B cell (primary cell): Measurements from ENCODE around the gene FRYL. TPM values are rescaled to one million over a fixed set of nuclear protein-coding genes. Genes with fewer than 3 reads are reported as not detected.
A peak's percentile ranks its signal among the peaks of the same experiment; 100 is the strongest.

Experiments used
- ATAC-seq: fragments of 200-7000 bp; cut with Tn5 transposase; one replicate; pipeline ENCODE4 v1.10.0; 2021; ENCODE audit warnings: low read depth, mild to moderate bottlenecking, moderate number of reproducible peaks, moderate library complexity
- CTCF ChIA-PET: fragments of 350-600 bp; sonication (Branson Sonifier 250); formaldehyde crosslinking; loops from one replicate; lab custom pipeline; 2021; ENCODE audit warnings: antibody characterized with exemption, inconsistent platforms; lab: Charles Lee
- POLR2A ChIA-PET: fragments of 350-600 bp; sonication (Branson Sonifier 250); formaldehyde crosslinking; loops from one replicate; lab custom pipeline; 2021; ENCODE audit warnings: antibody characterized with exemption; lab: Charles Lee
- DNase-seq: peaks from one replicate; pipeline ENCODE4 v3.0.0; 2013
- H2AFZ ChIP-seq: 2 replicates; pipeline ENCODE4 v1.6.1; 2012; ENCODE audit warnings: mild to moderate bottlenecking, low read depth, low read length; ENCODE audit not compliant: insufficient read depth, poor library complexity, severe bottlenecking
- H3K27ac ChIP-seq, 2 donors: 1 replicate in 1 of 2; 2 replicates in 1 of 2; pipeline ENCODE4 v1.5.1; 2012 to 2013; ENCODE audit warnings: low read length in 2 of 2, mild to moderate bottlenecking in 2 of 2, moderate library complexity in 1 of 2
- H3K27me3 ChIP-seq, 4 experiments: fragments of 200-600 bp in 1 of 4; sonication (generic) in 1 of 4; replicated peaks in 1 of 4; 1 replicate in 2 of 4; 2 replicates in 2 of 4; pipeline versions ENCODE4 v1.6.1 to v1.7.0; 2013 to 2016; ENCODE audit warnings: low read length in 3 of 4, mild to moderate bottlenecking in 2 of 4, mixed read lengths in 1 of 4, moderate library complexity in 1 of 4; ENCODE audit not compliant: insufficient read depth in 4 of 4, control insufficient read depth in 3 of 4; ENCODE audit errors: control extremely low read depth in 1 of 4
- H3K36me3 ChIP-seq, 2 experiments: replicated peaks in 1 of 2; 1 replicate in 1 of 2; 2 replicates in 1 of 2; pipeline versions ENCODE4 v1.6.1 to v1.7.1; 2013; ENCODE audit warnings: low read length in 1 of 2; ENCODE audit not compliant: insufficient read depth in 2 of 2, control insufficient read depth in 1 of 2; ENCODE audit errors: control extremely low read depth in 1 of 2, extremely low read depth in 1 of 2
- H3K4me1 ChIP-seq, 2 donors: fragments of 200-600 bp in 1 of 2; sonication (generic) in 1 of 2; 1 replicate in 1 of 2; 2 replicates in 1 of 2; pipeline versions ENCODE4 v1.5.1 to v1.6.1; 2013 to 2017; ENCODE audit warnings: low read length in 2 of 2; ENCODE audit not compliant: control insufficient read depth in 2 of 2, insufficient read depth in 2 of 2
- H3K4me2 ChIP-seq: replicated peaks from 2 replicates; pipeline ENCODE3; 2012; ENCODE audit warnings: mild to moderate bottlenecking, low read depth, low read length; ENCODE audit not compliant: poor library complexity, severe bottlenecking
- H3K4me3 ChIP-seq, 5 experiments: fragments of 200-600 bp in 1 of 5; sonication (generic) in 1 of 5; 1 replicate in 3 of 5; 2 replicates in 2 of 5; pipeline versions ENCODE4 v1.5.1 to v1.7.0; 2011 to 2016; ENCODE audit warnings: low read length in 4 of 5, mild to moderate bottlenecking in 4 of 5, low read depth in 2 of 5, control low read depth in 1 of 5, moderate library complexity in 1 of 5; ENCODE audit not compliant: insufficient read depth in 1 of 5; ENCODE audit errors: control extremely low read depth in 1 of 5, extremely low read depth in 1 of 5
- H3K79me2 ChIP-seq: fragments of 200-600 bp; sonication (generic); one replicate; pipeline ENCODE4 v1.6.0; 2016; ENCODE audit warnings: low read length; ENCODE audit not compliant: control insufficient read depth, insufficient read depth
- H3K9ac ChIP-seq: fragments of 200-600 bp; sonication (generic); 2 replicates; pipeline ENCODE4 v1.6.1; 2017; ENCODE audit warnings: mild to moderate bottlenecking, low read length, moderate library complexity
- H3K9me3 ChIP-seq, 3 donors: one replicate each; pipeline versions ENCODE4 v1.6.1 to v1.7.1; 2013; ENCODE audit warnings: low read length in 2 of 3; ENCODE audit not compliant: control insufficient read depth in 2 of 3, insufficient read depth in 1 of 3; ENCODE audit errors: control extremely low read depth in 1 of 3
- H4K20me1 ChIP-seq: 2 replicates; pipeline ENCODE4 v1.6.0; 2012; ENCODE audit warnings: mild to moderate bottlenecking, low read length; ENCODE audit not compliant: insufficient read depth, control insufficient read depth, poor library complexity, severe bottlenecking
- H3K27ac Mint-ChIP-seq: one replicate; pipeline ENCODE4 v1.8.0; 2021; ENCODE audit warnings: mixed read lengths
- H3K27me3 Mint-ChIP-seq: one replicate; pipeline ENCODE4 v1.8.0; 2021; ENCODE audit warnings: mixed read lengths
- H3K4me1 Mint-ChIP-seq: one replicate; pipeline ENCODE4 v1.8.0; 2021; ENCODE audit warnings: mixed read lengths
- H3K4me3 Mint-ChIP-seq: one replicate; pipeline ENCODE4 v1.8.0; 2021; ENCODE audit warnings: mixed read lengths
- H3K9me3 Mint-ChIP-seq: one replicate; pipeline ENCODE4 v1.8.0; 2022; ENCODE audit warnings: mixed read lengths; ENCODE audit not compliant: insufficient read depth
- EZH2 ChIP-seq: IDR thresholded peaks from 2 replicates; pipeline ENCODE4 v1.6.1; 2012; ENCODE audit warnings: borderline replicate concordance, low read depth, mild to moderate bottlenecking, moderate library complexity, low read length; ENCODE audit not compliant: insufficient read depth, poor library complexity, severe bottlenecking
- WGBS: methylation state at CpG from one replicate; pipeline ENCODE4 v1.1.5; 2013; ENCODE audit warnings: missing lambda C conversion rate; ENCODE audit not compliant: insufficient coverage; 5-methylcytosine and 5-hydroxymethylcytosine counted together
- intact Hi-C: fragments of 100-400 bp; cut with micrococcal nuclease; formaldehyde crosslinking; loops from one replicate; pipeline ENCODE4 v1.10.0; 2022
- polyA plus RNA-seq: library from polyadenylated mRNA; depleted of rRNA; stranded (reverse); fragments of >200 nt; gene quantifications from 2 replicates; pipeline ENCODE4 v1.2.3, GENCODE V29; 2012
- total RNA-seq, 2 donors: library from RNA; stranded (reverse); fragments of 120-200 nt in 1 of 2; gene quantifications; 1 replicate in 1 of 2; 2 replicates in 1 of 2; pipeline versions ENCODE4 v1.2.3 to v1.2.4, GENCODE V29; 2013 to 2022
- TF ChIP-seq, protein P1 (sequence below): fragments of 200-600 bp; IDR thresholded peaks from one replicate; pipeline ENCODE4 v1.8.0; 2022; ENCODE audit warnings: antibody characterized with exemption, mild to moderate bottlenecking

FRYL gene
- total and polyA plus RNA-seq, 2 donors (not counting 1 experiment from before 2014, with no cell fraction given): 15.5 to 138 TPM

DNA sequence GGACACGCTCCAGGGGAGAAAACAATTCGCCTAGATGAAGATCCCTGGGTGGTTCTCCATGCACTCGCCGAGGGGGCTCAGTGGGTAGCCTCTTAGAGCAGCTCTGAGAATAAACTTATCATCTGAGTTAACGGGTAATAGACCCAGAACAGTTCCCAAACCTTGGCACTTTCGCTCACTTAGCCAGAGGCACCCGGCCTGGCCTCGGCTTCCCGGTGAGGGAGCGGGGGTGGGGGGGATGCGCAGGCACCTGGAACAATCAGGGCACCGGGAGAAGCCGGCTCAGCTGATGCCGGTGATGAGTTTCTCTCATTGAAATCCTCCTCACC, 290.4 kb downstream of the FRYL start:
- intact Hi-C loops: no loop called here
- Histone ChIP-seq H3K4me2 (peak overlapping the region; percentile 74), H4K20me1 (no peaks in the 10 kb centered on the region), H3K27me3 (peaks cover 0 to 29% (median 21%) of the 10 kb centered on the region in 4 experiments), H2AFZ (peak overlapping the region; percentile 51), H3K9me3 (peaks cover 0 to 4% (median 1%) of the 10 kb centered on the region in 3 donors), H3K36me3 (no peaks in the 10 kb centered on the region), H3K4me3 (peak overlapping the region in 2 of 5 experiments; percentile 29 to 39), H3K4me1 (peaks cover 10 to 15% of the 10 kb centered on the region in 2 donors), H3K27ac (no peak overlapping the region), H3K9ac (peak overlapping the region; percentile 49), H3K79me2 (no peaks in the 10 kb centered on the region)
- TF ChIP-seq EZH2: peak; percentile 29
- TF ChIP-seq, protein P1, sequence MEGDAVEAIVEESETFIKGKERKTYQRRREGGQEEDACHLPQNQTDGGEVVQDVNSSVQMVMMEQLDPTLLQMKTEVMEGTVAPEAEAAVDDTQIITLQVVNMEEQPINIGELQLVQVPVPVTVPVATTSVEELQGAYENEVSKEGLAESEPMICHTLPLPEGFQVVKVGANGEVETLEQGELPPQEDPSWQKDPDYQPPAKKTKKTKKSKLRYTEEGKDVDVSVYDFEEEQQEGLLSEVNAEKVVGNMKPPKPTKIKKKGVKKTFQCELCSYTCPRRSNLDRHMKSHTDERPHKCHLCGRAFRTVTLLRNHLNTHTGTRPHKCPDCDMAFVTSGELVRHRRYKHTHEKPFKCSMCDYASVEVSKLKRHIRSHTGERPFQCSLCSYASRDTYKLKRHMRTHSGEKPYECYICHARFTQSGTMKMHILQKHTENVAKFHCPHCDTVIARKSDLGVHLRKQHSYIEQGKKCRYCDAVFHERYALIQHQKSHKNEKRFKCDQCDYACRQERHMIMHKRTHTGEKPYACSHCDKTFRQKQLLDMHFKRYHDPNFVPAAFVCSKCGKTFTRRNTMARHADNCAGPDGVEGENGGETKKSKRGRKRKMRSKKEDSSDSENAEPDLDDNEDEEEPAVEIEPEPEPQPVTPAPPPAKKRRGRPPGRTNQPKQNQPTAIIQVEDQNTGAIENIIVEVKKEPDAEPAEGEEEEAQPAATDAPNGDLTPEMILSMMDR: no peak
- ATAC-seq: no peak
- peak; percentile 15 for DNase-seq
- Mint-ChIP-seq H3K9me3 (no peaks in the 10 kb centered on the region), H3K4me3 (peak overlapping the region; percentile 80), H3K4me1 (peaks cover 8% of the 10 kb centered on the region), H3K27ac (no peak overlapping the region), H3K27me3 (peaks cover 45% of the 10 kb centered on the region)
- ChIA-PET POLR2A (no interaction called here), CTCF (no interaction called here)
- WGBS: 19% methylated on average over 11 of the region's 14 CpGs

DNA sequence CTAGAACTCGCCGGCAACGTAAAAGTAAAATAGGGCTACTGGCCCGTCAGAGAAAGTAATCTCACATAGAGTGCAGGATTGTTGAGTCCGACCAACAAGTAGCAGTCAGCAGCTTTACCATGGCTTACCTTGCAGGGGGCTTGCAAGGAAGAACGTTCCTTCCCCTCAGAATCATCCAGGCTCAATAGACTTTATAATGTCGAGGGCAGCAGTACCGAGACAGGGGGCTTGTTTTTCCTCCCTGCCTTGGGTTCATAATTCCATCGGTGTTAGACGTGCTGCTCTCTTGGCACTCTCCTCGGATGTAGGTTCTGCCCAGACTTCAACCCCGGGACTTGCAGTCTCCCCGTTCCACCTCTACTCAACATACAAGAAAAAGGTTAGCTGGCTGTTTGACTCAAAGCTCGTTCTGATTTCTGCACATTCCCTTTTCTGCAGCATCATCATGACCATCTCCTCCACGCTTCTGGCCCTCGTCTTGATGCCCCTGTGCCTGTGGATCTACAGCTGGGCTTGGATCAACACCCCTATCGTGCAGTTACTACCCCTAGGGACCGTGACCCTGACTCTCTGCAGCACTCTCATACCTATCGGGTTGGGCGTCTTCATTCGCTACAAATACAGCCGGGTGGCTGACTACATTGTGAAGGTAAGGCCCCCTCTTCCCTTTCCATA, 295.4 kb downstream of the FRYL start:
- Histone ChIP-seq H2AFZ (peak overlapping the region; percentile 46), H3K4me1 (peaks cover 19 to 23% of the 10 kb centered on the region in 2 donors), H3K4me2 (peak overlapping the region; percentile 82), H3K9ac (peak overlapping the region; percentile 25), H4K20me1 (no peaks in the 10 kb centered on the region), H3K4me3 (peak overlapping the region in 1 of 5 experiments; percentile 9), H3K9me3 (peaks cover 0 to 1% (median 0%) of the 10 kb centered on the region in 3 donors), H3K79me2 (no peaks in the 10 kb centered on the region), H3K36me3 (no peaks in the 10 kb centered on the region), H3K27ac (no peak overlapping the region), H3K27me3 (peaks cover 0 to 38% (median 35%) of the 10 kb centered on the region in 4 experiments)
- ATAC-seq (no peak), DNase-seq (peak; percentile 22)
- H3K4me1 Mint-ChIP-seq: peaks cover 18% of the 10 kb centered on the region
- CTCF ChIA-PET: interaction anchor here (0.8 to 1.1 kb wide), 2 partner anchors 61 to 94 kb away, joined by 3 to 4 read pairs; no protein-coding TSS in a partner anchor
- POLR2A ChIA-PET: no interaction called here
- H3K9me3 Mint-ChIP-seq: no peaks in the 10 kb centered on the region
- TF ChIP-seq EZH2: no peak
- TF ChIP-seq, protein P1: no peak
- peak overlapping the region; percentile 79 for H3K4me3 Mint-ChIP-seq
- 21% methylated on average over 19 of the region's 22 CpGs for WGBS
- H3K27ac Mint-ChIP-seq: no peak overlapping the region
- H3K27me3 Mint-ChIP-seq: peaks cover 69% of the 10 kb centered on the region
- intact Hi-C loops: no loop called here
